GM03348 (cell line): Measurements from ENCODE around the gene CNTFR.
"Not testable (repeated sequence)": the region's sequence is repeated elsewhere in the genome, so short reads cannot be mapped to it uniquely, and the experiment has no call there.

ENCODE experiments used
- DNase-seq: peaks from one replicate; pipeline ENCODE4 v3.0.0; 2012; ENCODE audit warnings: low spot score

The CNTFR gene

DNA sequence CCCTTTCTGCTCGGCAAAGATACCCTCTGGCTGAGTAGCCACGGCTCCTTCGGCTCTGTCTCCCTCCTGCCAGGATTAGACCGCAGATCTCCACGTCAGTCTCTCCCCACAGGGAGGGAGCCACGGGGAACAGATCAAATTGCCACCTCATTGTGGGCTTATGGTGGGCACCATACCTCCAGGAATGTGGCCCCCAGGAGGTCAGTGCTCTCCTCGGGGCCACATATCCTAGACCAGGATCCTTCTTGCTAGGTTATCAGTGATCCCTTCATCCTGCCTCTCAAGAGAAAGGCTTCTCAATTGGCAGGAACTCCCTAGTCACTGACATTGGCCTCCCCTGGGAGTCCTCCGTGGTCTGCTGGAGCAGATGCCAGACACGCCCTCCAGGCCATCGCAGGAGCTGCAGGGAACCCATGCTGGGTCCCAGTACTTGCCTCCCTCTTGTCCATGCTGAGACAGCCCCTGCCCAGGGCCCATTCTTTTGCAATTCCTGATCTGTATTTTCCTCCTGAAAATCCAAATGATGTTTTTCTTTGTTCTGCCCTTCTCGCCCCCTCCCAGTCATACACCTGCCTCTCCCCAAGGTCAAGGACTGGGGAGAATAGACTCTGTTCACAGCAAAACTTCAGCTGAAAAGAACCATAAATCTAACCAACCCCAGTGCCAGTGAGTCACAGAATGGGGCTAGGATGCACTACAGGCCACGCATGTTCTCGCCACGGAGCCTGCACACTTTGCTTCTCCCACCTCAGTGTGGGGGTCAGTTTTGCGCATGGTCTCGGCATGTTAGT is 35.1 kb downstream of the CNTFR start:
- no peak for DNase-seq

DNA sequence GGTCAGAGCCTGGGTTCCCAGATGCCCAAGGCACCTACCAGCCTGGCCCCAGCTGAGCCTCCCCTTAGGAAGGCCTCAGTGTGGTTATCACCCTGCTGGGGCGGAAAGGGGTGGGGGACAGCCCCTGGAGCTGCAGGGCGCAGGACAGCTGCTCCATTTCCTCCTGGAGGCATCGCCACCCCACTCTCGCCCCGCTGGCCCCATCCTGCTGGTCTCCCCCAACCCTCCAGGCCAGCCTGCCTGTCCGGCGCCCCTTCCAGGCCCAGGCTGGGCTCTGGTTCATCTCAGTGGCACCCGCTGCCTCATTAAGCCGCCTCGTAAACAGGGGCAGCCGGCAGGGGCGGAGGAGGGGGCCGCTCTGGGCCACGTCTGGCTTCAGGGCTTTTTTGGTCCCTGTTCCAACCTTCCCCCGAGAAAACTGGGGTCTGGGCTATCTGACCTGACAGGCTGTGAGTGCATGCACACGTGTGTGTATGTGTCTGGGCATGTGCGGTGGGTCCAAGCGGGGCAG is 36.0 kb downstream of the CNTFR start:
- no peak for DNase-seq

DNA sequence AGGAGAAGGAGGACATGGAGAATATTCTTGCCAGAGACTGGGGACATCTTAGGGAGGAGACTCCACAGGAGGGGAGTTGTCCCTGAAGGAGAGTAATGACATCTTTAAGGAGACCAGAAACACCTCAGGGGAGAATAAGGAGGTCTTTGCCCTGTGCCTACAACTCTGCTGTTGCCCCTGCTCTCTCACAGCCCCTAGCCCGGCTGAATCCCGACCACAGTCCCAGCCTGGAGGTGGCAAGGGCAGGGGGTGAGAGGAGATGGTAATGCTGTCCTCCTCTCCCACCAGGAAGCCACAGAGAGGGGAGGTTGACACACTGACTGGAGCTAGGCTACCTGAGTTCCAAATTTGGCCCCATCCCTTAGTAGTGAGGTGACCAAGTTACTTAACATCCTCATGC is 36.5 kb downstream of the CNTFR start:
- DNase-seq: no peak

DNA sequence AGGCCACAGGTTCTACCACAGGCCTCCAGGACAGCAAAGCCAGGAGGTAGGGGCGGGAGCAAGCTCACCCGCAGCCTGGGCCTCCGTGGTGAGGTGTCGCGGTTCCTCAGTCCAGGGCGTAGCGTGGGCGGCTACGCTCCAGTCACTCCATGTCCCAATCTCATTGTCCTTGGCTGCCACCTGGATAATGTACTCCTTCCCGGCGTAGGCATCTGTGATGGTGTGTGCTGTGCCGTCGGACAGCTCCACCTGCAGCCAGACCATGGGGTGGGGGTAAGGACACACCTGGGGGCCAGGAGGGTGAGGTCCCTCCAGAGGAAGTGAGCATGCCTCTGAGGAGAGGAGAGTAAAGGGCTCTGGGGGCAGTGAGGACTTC is 36.9 kb downstream of the CNTFR start:
- DNase-seq: no peak

DNA sequence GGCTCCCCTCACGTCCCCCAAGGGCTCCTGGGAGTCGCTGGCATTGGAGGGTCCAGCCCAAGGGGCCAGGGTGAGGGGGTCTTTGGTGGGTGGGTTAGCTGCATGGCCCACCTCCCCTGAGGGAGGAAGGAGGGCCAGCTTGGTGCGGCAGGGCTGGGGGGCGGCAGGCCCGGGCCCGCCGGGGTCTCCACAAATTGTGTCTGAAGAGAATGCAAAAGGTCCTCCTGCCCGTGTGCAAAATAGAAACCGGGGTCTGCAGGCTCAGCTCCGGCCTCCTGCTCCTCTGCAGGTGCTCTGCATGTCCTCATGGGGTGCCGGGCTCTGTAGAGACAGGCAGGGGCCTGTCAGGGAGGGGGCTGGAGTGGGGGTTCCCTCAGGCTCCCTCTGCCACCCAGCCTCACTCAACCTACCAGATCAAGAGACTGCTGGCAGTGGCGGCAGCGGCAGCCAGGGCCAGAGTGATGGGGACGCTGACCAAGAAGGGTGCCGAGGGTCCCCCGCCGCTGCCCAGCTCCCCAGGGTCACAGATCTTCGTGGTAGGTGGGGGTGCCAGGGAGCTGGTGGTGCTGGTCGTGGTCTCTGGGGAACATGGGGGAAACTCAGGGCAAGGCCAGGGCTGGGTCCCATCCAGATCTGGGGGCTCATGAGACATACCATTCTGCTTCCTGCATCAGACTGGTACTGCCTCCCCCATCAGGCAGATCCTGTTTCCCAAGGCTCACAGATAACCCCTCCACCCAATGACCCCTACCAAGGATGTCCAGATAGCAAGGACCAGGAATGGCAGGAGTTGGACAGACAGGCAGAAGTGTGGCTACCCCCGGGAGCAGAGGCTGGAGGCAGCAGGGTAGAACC is 37.5 kb downstream of the CNTFR start:
- DNase-seq: no peak

DNA sequence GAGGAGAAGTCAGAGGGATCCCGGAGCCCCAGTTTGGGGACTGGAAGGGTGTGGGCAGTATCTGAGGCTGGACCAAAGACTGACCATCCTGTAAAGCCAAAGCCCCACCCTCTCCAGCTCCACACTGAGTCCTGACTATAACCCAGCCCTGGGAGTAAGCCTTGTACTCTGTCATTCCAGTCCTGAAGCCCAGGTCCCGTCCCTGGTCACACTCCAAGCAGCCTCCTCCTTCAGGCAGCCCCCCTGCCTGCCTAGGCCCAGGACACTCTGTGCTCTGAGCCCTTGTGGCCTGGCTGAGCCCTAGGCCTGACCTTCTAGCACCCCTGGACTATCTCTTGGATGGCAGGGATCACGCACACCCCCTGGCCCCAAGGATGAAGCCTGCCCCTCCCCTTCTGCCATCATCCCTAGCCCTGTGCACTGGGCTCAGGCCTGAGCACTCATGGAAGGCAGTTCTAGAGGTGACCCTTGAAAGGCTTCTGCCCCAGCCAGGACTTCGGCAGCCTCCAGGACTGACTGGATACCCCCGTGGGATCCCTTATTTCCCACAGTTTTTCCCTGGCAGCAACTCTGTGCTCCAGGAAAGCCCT is 38.7 kb downstream of the CNTFR start:
- no peak for DNase-seq

DNA sequence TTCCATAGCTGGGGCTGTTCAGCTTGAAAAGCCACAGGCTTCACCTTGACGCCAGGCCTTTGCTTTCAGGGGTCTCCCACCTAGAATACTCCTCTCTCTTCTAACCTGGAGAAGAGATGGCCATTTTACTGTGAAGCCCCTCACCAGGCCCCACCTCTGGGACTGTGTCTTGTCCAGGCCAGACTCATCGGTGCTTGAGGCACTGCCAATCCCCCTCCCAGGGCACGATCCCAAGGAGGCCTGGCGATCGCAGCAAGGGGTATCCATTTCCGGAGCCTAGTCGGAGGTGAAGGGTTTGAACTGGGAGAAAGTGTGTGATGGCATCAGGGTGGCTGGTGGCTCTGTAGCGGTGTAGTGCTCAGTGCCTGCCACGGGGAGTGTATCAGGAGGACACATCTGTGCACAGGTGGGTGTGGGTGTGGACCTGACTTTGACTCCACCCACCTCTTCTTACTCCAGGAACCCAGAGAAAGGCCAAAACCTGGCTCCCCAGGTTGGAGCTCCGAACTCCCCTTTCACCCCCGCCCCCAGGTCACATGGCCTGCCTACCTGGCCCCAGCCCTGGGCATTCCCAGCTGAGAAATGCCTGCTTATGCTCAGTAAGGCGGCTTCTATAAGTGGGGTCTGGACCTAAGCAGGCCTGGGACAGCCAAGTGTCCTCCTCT is 39.4 kb downstream of the CNTFR start:
- no peak for DNase-seq

DNA sequence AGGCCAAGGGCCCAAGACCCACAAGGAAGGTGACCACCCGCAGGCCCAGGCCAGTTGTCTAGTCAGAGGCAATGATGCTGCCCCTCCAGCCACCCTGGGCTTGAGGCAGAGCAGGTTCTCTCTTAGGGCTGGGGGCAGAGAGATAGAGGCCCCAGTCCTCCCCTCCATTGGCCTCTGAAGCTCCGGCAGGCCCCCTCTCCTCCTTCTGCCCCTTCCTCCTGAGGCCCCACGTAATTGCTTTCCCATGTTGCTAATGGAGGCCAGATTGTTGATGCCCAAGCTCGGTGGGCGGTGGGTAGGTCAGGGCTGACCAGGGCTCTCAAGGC is 40.2 kb downstream of the CNTFR start:
- no peak for DNase-seq

DNA sequence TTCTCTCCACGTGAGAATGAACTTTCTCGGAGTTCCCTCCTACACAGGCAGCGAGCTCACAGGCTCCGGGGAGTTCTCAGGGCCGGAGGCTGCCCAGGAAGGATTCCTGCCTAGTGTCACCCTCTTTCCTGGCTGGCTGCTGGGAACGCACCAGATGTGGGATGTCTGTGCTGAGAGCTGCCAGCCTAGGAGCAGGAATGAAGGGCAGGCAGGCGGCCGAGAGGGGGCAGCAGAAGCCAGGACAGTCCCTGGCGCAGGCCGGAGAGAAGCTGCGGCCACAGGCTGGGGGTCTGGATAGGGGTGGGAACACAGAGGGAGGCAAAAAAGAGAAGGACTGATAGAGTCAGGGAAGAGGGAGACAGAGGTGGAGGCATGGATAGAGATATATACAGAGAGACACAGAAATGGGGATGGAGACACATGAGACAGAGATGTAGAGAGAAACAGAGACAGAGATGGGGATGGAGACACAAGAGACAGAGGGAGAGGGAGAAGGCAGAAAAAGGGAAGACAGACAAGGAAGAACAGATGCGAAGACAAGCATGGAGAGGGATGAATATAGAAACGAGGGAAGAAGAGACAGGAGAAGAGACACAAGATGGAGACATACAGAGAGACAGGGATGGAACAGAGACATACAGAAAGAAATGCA is 41.4 kb downstream of the CNTFR start:
- peak; percentile 92 for DNase-seq

DNA sequence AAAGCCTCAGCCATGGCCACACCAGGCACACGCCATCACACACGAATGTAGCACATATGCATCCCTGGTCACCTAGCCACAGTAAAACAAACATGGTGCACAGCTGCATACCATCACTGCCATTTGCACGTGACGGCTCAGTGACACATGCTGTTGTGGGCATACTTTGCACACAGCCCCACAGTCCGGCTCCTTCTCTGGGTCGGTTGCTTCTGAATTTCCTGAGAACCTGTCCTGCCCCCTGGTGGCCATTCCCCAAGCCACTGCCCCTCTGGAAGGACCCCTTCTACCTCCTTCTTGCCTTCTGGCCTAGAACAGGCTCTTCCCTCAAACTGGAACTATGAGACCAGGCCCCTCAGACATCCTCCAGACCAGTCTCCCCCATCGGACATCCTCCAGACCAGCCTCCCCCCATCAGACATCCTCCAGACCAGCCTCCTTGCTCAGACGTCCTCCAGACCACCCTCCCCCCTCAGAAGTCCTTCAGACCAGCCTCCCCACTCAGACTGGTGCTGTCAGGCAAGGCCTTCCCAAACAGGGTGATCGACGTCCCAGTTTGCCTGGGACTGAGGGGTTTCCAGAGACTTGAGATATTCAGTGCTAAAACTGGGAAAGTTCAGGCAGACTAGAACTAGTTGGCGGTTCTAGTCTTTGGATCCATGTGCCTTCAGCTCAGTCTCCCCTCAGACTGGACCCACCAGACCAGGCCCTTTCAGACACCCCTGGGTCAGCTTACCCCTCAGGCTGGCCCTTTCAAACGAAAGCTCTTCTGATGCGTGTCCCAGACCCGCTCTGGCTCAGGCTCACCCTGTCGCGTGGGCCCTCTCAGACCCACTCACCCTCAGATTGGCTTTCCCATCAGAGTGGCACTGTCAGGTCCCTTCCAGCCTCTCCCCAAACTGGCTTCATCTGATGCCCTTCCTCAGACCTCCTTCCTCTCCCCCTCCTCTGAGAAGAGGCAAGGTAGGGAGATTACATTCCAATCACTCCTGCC is 42.4 kb downstream of the CNTFR start:
- peak; percentile 76 for DNase-seq

DNA sequence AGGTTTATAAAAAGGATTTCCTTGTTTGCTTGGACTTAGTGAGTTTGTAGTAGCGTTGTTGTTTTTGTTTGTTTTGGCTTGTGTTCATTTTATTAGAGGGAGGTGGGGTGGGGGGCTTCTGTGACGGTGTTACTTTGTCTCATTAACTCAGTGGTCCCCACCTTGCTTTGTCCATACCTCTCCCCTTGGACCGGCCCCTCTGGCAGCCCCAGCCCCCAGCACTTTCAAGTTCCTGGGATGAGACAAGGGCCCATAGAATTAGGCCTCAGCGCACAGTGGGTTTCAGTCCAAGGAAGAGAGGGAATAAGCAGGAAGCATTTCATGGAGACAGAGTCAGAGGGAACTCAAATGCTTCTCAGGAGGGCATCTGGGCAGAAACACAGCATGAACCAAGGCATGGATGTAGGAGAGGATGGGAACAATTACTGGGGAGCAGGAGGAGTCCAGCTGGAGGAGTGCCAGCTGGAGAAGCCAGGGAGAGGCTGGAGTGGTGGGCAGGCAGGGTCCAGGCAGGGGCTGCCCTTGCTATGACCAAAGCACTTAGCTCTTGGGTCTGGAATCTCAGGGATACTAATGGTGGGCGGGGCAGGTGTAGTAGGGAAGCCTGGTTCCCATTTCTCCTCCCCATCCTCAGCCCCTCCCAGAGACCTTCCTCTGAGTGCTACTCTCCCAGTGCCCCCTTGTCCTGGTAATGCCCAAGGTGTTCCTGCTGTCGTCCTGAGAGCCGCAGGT is 43.3 kb downstream of the CNTFR start:
- no peak for DNase-seq

DNA sequence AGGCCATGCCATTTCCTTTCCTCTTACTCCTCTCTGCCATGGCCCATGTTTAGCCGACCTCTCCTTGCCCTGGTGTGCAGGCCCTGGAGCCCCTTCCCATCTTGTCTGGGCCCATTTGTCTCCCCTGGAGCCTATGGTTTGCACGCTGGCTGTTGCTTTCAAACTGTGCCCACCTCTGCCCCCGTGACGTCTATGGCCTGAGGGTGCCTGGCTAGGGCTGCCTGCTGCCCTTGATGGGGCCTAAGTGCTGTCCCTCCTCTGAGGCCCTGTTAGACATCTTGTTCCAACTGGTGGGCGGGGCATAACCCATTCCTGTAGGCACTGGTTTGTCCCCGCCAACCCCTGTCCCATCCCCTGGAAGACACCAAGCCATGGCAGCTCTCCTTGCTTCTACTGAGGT is 44.0 kb downstream of the CNTFR start:
- DNase-seq: no peak

DNA sequence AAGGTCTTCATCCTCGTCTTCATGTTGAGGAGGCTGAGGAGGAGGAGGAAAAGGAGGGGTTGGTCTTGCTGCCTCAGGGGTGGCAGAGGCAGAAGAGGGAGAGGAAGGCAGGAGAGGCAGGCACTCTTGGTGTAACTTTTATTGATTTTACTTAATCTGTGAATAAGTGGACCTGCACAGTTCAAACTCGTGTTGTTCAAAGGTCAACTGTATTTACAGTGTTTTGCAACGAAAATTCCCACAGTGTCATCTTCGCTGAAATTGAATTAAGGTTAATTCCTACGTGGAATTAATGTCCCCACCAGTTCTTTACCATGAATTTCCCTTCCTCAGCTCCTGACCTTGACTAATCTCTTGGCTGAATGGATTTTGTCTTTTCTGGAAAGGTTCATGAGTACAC is 45.5 kb downstream of the CNTFR start:
- DNase-seq: no peak

DNA sequence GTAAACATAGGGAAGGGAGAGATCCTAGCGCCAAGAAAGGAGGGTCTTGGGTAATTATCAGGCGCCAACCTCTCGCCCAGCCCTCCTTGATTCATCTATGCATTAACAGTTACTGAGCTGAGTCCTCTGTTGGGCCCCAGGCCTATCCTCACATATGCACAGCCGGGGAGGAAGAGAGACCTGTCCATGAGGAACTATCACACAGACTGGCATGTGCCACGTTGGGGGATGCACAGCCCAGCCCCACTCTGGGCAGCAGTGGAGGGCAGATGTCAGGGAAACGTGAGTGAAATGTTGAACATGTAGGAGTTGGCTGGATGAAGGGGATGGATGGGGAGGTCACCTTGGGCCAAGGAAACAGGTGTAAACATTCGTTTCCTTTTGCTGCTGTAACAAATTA is 48.0 kb downstream of the CNTFR start:
- no peak for DNase-seq

DNA sequence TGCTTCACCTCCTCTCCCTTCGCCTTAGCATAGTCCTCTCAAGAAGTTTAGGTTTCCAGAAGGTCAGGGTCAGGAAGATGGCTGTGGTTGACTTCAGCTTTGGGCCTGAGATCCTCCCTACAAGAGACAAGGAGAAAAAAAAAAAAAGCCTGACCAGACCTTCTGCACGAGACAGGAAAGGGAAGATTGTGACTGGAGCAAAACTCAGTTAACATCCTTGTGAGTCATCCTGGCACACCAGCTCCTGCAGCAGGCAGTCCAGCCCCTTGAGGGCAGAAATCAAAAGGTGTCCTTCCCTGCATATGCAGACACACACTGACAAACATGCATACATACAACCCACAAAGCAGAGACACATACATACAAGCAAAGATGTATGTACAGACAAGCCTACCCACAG is 48.7 kb downstream of the CNTFR start:
- peak; percentile 64 for DNase-seq

DNA sequence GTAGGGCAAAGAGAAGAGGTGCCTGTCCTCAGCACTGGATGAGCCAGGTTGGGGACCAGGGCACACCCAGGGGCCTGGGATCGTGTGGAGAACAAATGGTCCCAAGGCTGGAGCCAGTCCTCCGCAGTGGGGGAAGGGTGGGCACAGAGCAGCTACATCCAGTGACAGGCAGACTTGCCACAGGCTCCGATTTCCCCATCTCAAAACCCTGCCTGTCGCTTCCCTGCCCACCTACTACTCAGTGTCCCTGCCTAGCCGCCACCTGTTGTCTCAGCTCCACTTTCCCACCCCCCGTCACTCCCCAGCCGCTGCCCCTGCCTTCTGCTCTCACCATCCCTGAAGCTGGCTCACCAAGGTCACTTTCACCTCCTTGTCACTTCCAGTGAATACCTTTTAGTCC is 52.8 kb downstream of the CNTFR start:
- DNase-seq: no peak

DNA sequence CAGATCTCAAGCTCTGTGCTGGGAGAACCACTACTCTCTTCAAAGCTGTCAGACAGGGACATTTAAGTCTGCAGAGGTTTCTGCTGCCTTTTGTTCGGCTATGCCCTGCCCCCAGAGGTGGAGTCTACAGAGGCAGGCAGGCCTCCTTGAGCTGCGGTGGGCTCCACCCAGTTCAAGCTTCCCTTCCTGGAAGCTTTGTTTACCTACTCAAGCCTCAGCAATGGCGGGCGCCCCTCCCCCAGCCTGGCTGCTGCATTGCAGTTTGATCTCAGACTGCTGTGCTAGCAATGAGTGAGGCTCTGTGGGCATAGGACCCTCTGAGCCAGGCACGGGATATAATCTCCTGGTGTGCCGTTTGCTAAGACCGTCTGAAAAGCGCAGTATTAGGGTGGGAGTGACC is 57.5 kb downstream of the CNTFR start:
- DNase-seq: not testable (repeated sequence)

DNA sequence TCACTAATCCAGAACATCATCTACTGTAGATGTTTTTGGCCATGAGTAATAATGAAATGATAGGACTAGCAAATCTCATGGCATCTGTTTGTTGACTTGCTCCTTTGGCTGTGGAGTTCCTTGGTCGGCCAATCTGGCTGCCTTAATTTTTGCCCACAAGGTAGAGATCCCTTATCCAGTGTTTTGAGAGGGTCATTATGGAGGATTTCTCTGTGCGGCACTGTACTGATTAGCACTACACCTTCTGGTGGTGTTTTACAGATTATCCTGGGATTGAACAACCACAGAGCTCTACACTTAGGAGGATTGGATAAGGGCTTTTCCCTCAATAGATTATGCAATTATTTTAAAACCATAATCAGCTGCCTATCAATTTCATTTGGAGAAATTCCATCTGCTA is 63.5 kb downstream of the CNTFR start:
- no peak for DNase-seq

DNA sequence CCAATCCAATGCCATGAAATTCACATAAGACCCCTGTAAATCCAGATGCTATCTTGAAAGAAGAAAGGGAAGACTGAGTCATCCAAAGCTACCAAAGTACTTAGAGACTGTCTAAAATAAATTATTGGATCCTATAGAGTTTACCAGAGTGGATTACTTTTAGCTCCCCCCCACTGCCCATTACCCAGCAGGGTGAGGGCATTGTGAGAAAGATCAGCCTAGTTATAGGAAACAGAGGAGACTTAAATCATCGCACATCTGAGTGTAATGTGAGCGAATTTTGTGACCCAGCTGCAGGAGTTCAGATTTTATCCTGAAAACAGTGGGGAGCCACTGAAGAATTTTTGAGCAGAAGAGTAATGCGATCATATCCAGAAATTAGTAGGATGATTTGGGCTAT is 65.2 kb downstream of the CNTFR start:
- no peak for DNase-seq
